GM06990 (cell line): ENCODE data around the gene SAA1.

Experiments
- DNase-seq: peaks from one replicate; pipeline ENCODE4 v3.0.0-alpha.2; 2011; ENCODE audit not compliant: insufficient read length; ENCODE audit errors: extremely low read depth
- H3K27me3 ChIP-seq: replicated peaks from 2 replicates; pipeline ENCODE4 v1.6.0; 2011; ENCODE audit warnings: low read length; ENCODE audit not compliant: control insufficient read depth, insufficient read depth
- H3K36me3 ChIP-seq: 2 replicates; pipeline ENCODE4 v1.5.1; 2011; ENCODE audit warnings: low read length; ENCODE audit not compliant: control insufficient read depth, insufficient read depth
- H3K4me3 ChIP-seq: replicated peaks from 2 replicates; pipeline ENCODE4 v1.5.1; 2011; ENCODE audit warnings: low read depth, mild to moderate bottlenecking, control low read depth, low read length
- CTCF ChIP-seq: IDR thresholded peaks from 2 replicates; pipeline ENCODE4 v1.5.1; 2011; ENCODE audit warnings: low read length, control low read depth, mild to moderate bottlenecking, inconsistent platforms; ENCODE audit not compliant: insufficient read depth, poor library complexity, severe bottlenecking

SAA1 gene

GRCh38 chr11:18229501-18229900 lies 36.6 kb upstream of the SAA1 start:
- DNase-seq = peak; percentile 58
- no peak for TF ChIP-seq CTCF
- H3K27me3 ChIP-seq = no peaks in the 10 kb centered on the region
- H3K4me3 ChIP-seq = no peak overlapping the region
- H3K36me3 ChIP-seq = no peaks in the 10 kb centered on the region

- Histone ChIP-seq H3K36me3 (no peaks in the 10 kb centered on the region), H3K27me3 (no peaks in the 10 kb centered on the region), H3K4me3 (no peak overlapping the region)
- no peak for TF ChIP-seq CTCF
- DNase-seq = no peak
Measured at GRCh38 chr11:18230859-18231258, 35.2 kb upstream of the SAA1 start.

- no peak for TF ChIP-seq CTCF
Measured at GRCh38 chr11:18233912-18234311, 32.2 kb upstream of the SAA1 start.

GRCh38 chr11:18235394-18236334 lies 30.4 kb upstream of the SAA1 start:
- H3K4me3 ChIP-seq = no peak overlapping the region
- no peak for DNase-seq

More at GRCh38 chr11:18233912-18234311, 32.2 kb upstream of the SAA1 start:
- no peak for DNase-seq
- H3K4me3 ChIP-seq = no peak overlapping the region
- no peaks in the 10 kb centered on the region for H3K36me3 ChIP-seq
- no peaks in the 10 kb centered on the region for H3K27me3 ChIP-seq

GRCh38 chr11:18236664-18237356 lies 29.3 kb upstream of the SAA1 start, which contains the start of gene SAA4:
SAA4 (minus strand) TSS chr11:18236802; CDS start chr11:18235926, 876 bp downstream.
- TF ChIP-seq CTCF = no peak
- Histone ChIP-seq H3K27me3 (no peaks in the 10 kb centered on the region), H3K4me3 (no peak within 1 kb of the TSS), H3K36me3 (no peaks in the 10 kb centered on the region)
- no peak for DNase-seq

More at GRCh38 chr11:18235394-18236334, 30.4 kb upstream of the SAA1 start:
- Histone ChIP-seq H3K27me3 (no peaks in the 10 kb centered on the region), H3K36me3 (no peaks in the 10 kb centered on the region)
- TF ChIP-seq CTCF = no peak
